K562 (cell line): ENCODE measurements around the gene MPG. TPM values are rescaled to one million over a fixed set of nuclear protein-coding genes. Genes with fewer than 3 reads are reported as not detected.

Experiments used
- FOXM1 ChIP-seq, 2 experiments: fragments of 450-650 bp in 1 of 2; sonication (generic) in 1 of 2; formaldehyde crosslinking in 1 of 2; IDR thresholded peaks; 2 replicates each; pipeline versions ENCODE4 v1.6.1 to v1.9.0; 2017 to 2022; ENCODE audit warnings: low read depth in 2 of 2, mild to moderate bottlenecking in 2 of 2, missing genetic modification reagents in 1 of 2, moderate library complexity in 1 of 2
- ZNF165 ChIP-seq: fragments of 250-450 bp; sonication (Bioruptor Pico); IDR thresholded peaks from 2 replicates; pipeline ENCODE4 v1.4.0; 2020; ENCODE audit warnings: borderline replicate concordance
- ZNF551 ChIP-seq: fragments of 250-450 bp; sonication (Bioruptor Pico); IDR thresholded peaks from 2 replicates; pipeline ENCODE4 v1.5.0; 2021; ENCODE audit warnings: mild to moderate bottlenecking, moderate library complexity
- polyA plus RNA-seq, 8 experiments: library from polyadenylated mRNA; depleted of rRNA in 4 of 8; stranded (reverse) in 5 of 8; unstranded in 3 of 8; fragments of >200 nt; fragmentation: Nextera tagmentation in 2 of 8; fragmentation: Illumina TruSeq in 1 of 8; extraction: Ambion mirVana in 2 of 8; extraction: Trizol in 1 of 8; gene quantifications; 2 replicates each; pipeline versions ENCODE4 v1.2.1 to v1.2.3, GENCODE V29; 2011 to 2014; ENCODE audit warnings: inconsistent platforms in 1 of 8, missing spikeins in 1 of 8
- total RNA-seq, 7 experiments: library from RNA; depleted of rRNA in 6 of 7; stranded (reverse); fragments of >200 nt in 6 of 7; fragmentation: Illumina TruSeq in 2 of 7; extraction: Trizol in 2 of 7; gene quantifications; 2 replicates each; pipeline versions ENCODE4 v1.2.1 to v1.2.3, GENCODE V29; 2011 to 2021; ENCODE audit warnings: low replicate concordance in 1 of 7
- TF ChIP-seq, protein P1 (sequence below), 2 experiments: fragments of 450-650 bp; IDR thresholded peaks; 2 replicates each; pipeline ENCODE4 v1.6.1; 2016; ENCODE audit warnings: mild to moderate bottlenecking in 2 of 2, borderline replicate concordance in 1 of 2, low read depth in 1 of 2, moderate library complexity in 1 of 2
- TF ChIP-seq, protein P2 (sequence below): fragments of 250-450 bp; sonication (Bioruptor Pico); IDR thresholded peaks from 2 replicates; pipeline ENCODE4 v1.8.0; 2022; ENCODE audit warnings: inconsistent platforms, mild to moderate bottlenecking, moderate library complexity, borderline replicate concordance
- TF ChIP-seq, protein P3 (sequence below), 2 experiments: IDR thresholded peaks in 1 of 2; conservative IDR thresholded peaks in 1 of 2; 2 replicates each; pipeline ENCODE4 v1.6.1; 2016; ENCODE audit warnings: low read depth in 2 of 2, mild to moderate bottlenecking in 1 of 2, missing compliant biosample characterization in 1 of 2, missing genetic modification characterization in 1 of 2, moderate library complexity in 1 of 2
- TF ChIP-seq, protein P4 (sequence below), 2 experiments: fragments of 450-650 bp; IDR thresholded peaks; 2 replicates each; pipeline ENCODE4 v1.6.1; 2016
- TF ChIP-seq, protein P5 (sequence below): sonication (generic); formaldehyde crosslinking; IDR thresholded peaks from 2 replicates; pipeline ENCODE4 v1.9.0; 2022; ENCODE audit warnings: mild to moderate bottlenecking, missing genetic modification reagents

MPG gene
- total and polyA plus RNA-seq, 9 of the 15 experiments (the other 6 are each of a cell fraction or from before 2014, with no cell fraction given) = 0.42 to 226 (median 36.2) TPM

DNA sequence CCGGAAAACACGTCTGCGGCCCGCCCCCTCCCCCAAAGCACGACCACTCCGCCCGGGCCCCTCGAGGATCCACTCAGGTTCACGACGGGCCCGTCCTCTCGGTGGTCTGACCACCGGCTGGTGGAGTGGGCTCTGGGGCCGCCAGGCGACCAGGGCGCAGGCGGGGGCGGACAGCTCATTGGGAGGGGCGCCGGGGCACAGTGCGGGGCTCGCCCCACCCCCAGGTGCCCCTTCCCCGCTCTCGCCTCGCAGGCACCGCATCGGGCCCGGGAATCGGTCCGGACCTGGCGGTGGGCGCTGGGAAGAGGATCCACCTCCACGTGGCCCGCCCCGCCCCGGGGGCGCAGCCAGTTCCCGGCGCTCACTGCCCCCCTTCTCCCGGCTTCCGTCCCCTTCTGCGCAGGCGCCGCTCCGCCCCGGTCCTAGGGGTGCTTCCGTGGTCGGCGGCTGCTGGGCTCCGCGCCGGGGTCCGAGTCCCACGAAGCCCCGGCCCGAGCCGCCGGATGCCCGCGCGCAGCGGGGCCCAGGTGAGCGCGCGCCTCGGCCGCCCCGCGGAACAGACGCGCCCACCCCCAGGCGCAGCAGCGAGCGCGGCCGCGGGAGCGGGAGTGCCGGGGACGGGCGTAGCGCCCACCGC lies at the start of gene MPG (continued):
- TF ChIP-seq, protein P1, sequence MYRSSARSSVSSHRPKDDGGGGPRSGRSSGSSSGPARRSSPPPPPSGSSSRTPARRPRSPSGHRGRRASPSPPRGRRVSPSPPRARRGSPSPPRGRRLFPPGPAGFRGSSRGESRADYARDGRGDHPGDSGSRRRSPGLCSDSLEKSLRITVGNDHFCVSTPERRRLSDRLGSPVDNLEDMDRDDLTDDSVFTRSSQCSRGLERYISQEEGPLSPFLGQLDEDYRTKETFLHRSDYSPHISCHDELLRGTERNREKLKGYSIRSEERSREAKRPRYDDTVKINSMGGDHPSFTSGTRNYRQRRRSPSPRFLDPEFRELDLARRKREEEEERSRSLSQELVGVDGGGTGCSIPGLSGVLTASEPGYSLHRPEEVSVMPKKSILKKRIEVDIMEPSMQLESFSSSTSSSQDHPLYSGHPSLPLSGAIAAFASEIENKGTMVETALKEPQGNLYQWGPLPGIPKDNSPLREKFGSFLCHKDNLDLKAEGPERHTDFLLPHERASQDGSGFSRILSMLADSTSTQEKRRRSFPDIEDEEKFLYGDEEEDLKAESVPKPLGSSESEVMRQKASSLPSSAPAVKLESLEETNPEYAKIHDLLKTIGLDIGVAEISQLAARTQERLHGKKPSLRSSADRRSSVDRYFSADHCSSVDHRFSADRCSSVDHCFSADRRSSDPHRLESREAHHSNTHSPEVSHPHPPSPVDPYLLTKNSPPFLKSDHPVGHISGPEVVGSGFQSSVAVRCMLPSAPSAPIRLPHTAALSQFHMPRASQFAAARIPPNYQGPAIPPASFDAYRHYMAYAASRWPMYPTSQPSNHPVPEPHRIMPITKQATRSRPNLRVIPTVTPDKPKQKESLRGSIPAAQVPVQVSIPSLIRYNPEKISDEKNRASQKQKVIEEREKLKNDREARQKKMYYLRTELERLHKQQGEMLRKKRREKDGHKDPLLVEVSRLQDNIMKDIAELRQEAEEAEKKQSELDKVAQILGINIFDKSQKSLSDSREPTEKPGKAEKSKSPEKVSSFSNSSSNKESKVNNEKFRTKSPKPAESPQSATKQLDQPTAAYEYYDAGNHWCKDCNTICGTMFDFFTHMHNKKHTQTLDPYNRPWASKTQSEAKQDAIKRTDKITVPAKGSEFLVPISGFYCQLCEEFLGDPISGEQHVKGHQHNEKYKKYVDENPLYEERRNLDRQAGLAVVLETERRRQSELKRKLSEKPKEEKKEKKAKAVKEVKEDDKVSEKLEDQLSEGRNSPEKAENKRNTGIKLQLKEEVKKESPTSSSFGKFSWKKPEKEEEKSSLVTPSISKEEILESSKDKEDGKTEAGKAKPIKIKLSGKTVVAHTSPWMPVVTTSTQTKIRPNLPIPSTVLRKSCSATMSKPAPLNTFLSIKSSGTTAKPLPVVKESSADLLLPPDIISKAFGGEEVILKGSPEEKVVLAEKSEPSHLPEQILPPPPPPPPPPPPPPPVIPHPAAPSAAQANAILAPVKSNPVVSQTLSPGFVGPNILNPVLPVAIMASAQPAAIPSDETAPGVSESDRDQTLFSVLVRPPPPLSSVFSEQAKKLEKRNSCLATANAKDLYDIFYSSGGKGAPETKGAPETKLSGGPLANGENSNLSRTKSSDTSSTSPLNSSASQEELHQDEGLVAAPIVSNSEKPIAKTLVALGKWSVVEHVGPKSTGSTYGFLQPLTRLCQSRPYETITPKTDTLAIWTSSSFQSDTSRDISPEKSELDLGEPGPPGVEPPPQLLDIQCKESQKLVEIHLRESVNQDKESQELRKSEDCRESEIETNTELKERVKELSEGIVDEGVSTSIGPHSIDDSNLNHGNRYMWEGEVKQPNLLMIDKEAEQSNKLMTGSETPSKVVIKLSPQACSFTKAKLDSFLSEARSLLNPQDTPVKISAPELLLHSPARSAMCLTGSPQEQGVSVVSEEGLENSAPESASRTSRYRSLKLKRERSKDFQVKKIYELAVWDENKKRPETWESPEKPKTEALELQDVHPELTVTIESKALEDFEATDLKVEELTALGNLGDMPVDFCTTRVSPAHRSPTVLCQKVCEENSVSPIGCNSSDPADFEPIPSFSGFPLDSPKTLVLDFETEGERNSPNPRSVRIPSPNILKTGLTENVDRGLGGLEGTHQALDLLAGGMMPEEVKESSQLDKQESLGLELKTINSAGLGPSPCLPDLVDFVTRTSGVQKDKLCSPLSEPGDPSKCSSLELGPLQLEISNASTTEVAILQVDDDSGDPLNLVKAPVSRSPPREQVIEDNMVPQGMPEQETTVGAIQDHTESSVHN (IDR thresholded peaks at IDR 0.05; ENCODE audit: borderline replicate concordance in 1 of 2, low read depth in 1 of 2) = no peak
- TF ChIP-seq, protein P2, sequence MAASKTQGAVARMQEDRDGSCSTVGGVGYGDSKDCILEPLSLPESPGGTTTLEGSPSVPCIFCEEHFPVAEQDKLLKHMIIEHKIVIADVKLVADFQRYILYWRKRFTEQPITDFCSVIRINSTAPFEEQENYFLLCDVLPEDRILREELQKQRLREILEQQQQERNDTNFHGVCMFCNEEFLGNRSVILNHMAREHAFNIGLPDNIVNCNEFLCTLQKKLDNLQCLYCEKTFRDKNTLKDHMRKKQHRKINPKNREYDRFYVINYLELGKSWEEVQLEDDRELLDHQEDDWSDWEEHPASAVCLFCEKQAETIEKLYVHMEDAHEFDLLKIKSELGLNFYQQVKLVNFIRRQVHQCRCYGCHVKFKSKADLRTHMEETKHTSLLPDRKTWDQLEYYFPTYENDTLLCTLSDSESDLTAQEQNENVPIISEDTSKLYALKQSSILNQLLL (CRISPR knock-in tag) = no peak
- TF ChIP-seq ZNF165 (CRISPR knock-in tag) (no peak), FOXM1 (IDR thresholded peaks at IDR 0.05; ENCODE audit: low read depth) (no peak), FOXM1 (CRISPR knock-in tag; IDR thresholded peaks at IDR 0.05; ENCODE audit: low read depth) (no peak), ZNF551 (CRISPR knock-in tag) (no peak)
- TF ChIP-seq, protein P3, sequence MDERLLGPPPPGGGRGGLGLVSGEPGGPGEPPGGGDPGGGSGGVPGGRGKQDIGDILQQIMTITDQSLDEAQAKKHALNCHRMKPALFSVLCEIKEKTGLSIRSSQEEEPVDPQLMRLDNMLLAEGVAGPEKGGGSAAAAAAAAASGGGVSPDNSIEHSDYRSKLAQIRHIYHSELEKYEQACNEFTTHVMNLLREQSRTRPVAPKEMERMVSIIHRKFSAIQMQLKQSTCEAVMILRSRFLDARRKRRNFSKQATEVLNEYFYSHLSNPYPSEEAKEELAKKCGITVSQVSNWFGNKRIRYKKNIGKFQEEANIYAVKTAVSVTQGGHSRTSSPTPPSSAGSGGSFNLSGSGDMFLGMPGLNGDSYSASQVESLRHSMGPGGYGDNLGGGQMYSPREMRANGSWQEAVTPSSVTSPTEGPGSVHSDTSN (CRISPR knock-in tag; IDR thresholded peaks at IDR 0.05; ENCODE audit: low read depth) = no peak
- TF ChIP-seq, protein P3 (tag; conservative IDR thresholded peaks at IDR 0.05; ENCODE audit: low read depth) = no peak
- TF ChIP-seq, protein P4, sequence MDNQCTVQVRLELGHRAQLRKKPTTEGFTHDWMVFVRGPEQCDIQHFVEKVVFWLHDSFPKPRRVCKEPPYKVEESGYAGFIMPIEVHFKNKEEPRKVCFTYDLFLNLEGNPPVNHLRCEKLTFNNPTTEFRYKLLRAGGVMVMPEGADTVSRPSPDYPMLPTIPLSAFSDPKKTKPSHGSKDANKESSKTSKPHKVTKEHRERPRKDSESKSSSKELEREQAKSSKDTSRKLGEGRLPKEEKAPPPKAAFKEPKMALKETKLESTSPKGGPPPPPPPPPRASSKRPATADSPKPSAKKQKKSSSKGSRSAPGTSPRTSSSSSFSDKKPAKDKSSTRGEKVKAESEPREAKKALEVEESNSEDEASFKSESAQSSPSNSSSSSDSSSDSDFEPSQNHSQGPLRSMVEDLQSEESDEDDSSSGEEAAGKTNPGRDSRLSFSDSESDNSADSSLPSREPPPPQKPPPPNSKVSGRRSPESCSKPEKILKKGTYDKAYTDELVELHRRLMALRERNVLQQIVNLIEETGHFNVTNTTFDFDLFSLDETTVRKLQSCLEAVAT (IDR thresholded peaks at IDR 0.05) = no peak
- TF ChIP-seq, protein P5, sequence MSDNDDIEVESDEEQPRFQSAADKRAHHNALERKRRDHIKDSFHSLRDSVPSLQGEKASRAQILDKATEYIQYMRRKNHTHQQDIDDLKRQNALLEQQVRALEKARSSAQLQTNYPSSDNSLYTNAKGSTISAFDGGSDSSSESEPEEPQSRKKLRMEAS = peak; percentile 88
